MM.1S (cell line): ENCODE measurements around the gene CLDND2.

Source experiments
- EZH2 ChIP-seq: fragments of 300-600 bp; sonication (generic); optimal IDR thresholded peaks from 2 replicates; pipeline ENCODE3; 2017; ENCODE audit warnings: low read depth, mild to moderate bottlenecking, antibody characterized with exemption, low read length, mixed read lengths
- EZH2phosphoT487 ChIP-seq: fragments of 300-600 bp; sonication (generic); IDR thresholded peaks from 2 replicates; pipeline ENCODE4 v1.6.1; 2018; ENCODE audit warnings: antibody characterized with exemption, low read length
- TF ChIP-seq, protein P1 (sequence below): fragments of 300-600 bp; sonication (generic); IDR thresholded peaks from 2 replicates; pipeline ENCODE4 v1.5.1; 2016; ENCODE audit warnings: antibody characterized with exemption, low read length, mixed read lengths

- TF ChIP-seq, protein P1, sequence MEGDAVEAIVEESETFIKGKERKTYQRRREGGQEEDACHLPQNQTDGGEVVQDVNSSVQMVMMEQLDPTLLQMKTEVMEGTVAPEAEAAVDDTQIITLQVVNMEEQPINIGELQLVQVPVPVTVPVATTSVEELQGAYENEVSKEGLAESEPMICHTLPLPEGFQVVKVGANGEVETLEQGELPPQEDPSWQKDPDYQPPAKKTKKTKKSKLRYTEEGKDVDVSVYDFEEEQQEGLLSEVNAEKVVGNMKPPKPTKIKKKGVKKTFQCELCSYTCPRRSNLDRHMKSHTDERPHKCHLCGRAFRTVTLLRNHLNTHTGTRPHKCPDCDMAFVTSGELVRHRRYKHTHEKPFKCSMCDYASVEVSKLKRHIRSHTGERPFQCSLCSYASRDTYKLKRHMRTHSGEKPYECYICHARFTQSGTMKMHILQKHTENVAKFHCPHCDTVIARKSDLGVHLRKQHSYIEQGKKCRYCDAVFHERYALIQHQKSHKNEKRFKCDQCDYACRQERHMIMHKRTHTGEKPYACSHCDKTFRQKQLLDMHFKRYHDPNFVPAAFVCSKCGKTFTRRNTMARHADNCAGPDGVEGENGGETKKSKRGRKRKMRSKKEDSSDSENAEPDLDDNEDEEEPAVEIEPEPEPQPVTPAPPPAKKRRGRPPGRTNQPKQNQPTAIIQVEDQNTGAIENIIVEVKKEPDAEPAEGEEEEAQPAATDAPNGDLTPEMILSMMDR = no peak
- TF ChIP-seq EZH2 (no peak), EZH2phosphoT487 (no peak)
Measured at GRCh38 chr19:51317376-51317775, 51.4 kb downstream of the CLDND2 start.
